Activated CD4-positive, alpha-beta T cell treated with anti-CD3 and anti-CD28 coated beads for 4 hours (primary cell): ENCODE measurements around the gene KRT20.
"Not testable (repeated sequence)": the region's sequence is repeated elsewhere in the genome, so short reads cannot be mapped to it uniquely, and the experiment has no call there.

Experiments
- DNase-seq, 2 donors: peaks; one replicate each; pipeline ENCODE4 v3.0.0-alpha.2; 2020

Gene KRT20

DNA sequence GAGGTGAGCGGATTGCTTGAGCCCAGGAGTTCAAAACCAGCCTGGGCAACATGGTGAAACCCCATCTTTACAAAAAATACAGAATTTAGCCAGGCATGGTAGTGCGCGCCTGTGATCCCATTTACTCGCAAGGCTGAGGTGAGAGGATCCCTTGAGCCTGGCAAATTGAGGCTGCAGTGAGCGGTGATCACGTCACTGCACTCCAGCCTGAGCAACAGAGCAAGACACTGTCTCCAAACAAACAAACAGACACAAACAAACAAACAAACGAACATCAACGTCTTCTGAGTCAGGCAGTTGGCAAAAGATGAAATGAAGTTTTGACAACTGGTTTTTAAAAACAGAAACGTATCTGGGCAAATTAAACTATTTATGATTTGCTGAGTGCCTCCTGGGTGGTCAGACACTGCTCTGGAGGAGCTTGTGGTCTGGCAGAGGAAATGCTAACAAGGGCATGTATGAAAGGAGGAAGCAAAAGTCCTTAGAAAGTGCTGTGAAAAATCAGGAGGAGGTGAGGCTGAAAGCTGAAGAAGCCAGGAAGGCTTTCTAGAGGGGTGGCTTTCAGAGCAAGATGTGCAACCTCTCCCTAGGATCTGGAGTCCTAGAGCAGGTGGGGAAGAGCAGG, 10.2 kb upstream of the KRT20 start:
- DNase-seq = no peak

DNA sequence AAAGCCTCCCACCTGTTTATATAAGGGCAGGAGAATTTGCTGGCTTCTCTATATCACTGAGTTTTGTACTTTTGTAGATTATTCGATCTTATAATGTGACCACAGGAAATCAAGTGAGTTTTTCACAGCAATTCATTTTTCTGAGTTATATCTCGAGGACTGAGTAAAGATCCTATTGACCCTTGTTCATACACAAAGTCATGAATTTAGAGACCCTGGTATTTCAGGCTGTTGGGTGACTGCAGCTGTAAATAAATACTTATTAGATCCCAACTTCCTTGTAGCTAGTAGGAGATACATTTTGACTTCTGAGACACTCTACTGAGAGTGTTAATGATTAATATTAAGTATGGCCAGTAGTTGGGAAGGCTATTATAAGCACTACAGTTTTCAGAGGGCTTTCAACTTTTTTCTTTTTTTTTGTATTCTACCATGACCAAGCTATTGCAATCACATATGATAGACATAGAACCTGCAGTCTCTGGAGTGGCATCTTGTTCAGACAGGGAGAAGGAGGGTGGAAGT, 3.2 kb upstream of the KRT20 start:
- no peak for DNase-seq

GRCh38 chr17:40886090-40886489, 1.0 kb upstream of the KRT20 start:
- no peak for DNase-seq

- DNase-seq = no peak
These were observed 1.3 kb downstream of the KRT20 start for GRCh38 chr17:40883626-40884334.

GRCh38 chr17:40883031-40883430, 2.0 kb downstream of the KRT20 start:
- no peak for DNase-seq

GRCh38 chr17:40879026-40879425, 6.0 kb downstream of the KRT20 start:
- no peak for DNase-seq

DNA sequence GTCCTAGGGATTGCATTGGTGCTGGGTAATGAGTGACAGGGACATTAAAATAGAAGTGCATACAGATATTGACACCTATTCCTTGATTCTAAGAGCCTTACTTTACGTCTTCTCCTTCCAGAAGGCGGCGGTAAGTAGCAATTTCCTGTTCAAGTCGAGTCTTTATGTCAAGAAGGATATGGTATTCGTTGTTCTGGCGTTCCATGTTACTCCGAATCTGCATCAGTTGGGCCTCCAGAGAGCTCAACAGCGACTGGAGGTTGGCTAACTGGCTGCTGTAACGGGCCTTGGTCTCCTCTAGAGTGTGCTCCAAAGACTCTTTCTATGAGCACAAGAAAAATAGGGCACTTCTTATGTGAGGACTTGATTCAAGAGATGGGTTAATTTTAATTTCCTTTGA, 7.0 kb downstream of the KRT20 start:
- no peak for DNase-seq

DNA sequence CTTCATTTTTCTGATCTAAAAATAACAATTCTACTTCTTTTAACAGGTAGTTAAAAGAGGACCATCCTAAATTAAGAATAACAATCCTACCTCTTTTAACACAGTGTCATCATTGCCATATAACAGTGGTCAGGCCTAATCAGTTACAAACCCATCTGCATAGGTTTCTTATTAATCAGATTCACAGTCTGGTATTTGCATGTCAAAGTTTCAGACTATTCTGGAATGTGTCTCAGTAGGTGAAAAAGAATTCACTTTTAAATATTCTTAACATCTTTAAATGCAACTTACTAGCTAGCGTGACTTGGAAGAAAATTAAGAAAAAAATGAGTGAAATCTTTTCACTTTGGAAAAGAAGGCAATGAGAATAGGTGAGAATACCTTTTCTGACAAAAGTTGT, 11.2 kb downstream of the KRT20 start:
- no peak for DNase-seq

DNA sequence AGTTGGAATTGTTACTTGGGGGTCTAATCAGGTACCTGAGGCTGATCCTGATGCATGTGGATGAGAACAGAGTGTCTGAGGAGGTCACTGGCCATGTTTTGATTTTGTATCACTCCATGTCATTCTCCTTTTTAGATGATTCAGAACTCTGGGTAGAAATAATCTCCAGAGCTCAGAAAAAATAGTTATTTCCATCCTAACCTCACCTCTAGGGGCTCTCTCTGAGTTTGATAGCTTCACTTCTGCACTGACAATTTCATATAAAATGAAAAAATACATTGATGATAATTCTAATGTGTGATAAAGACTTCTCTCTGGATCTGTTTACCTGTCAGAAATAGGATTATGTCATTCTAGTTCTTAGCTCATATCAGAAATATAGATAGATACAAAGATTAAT, 11.8 kb downstream of the KRT20 start:
- DNase-seq = no peak

- DNase-seq = no peak
These were observed 12.6 kb downstream of the KRT20 start for GRCh38 chr17:40872416-40872815.

- no peak for DNase-seq
These were observed 13.7 kb downstream of the KRT20 start for GRCh38 chr17:40871316-40871715.

DNA sequence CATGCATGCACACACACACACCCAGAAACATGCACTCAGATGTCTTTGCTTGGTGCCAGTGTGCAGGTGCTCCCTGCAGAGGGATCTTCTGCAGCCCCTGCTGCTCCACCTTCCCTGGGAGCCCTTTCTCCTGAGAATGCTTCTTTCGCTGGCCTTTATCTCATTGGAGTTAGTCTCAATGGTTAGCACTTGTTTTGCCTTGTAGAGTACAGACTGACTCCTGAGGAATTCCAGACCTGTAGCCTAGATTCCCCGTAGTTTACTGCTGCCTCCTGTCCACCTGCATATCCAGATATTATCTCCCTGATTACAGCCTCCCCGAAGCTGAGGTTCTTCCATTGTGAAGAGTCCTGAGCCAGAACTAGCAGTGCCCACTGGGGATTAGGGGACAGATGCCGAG, 14.9 kb downstream of the KRT20 start:
- DNase-seq = no peak

GRCh38 chr17:40866838-40867237, 18.2 kb downstream of the KRT20 start, which contains the start of gene KRT12:
Gene KRT12, minus strand, starts transcription at chr17:40867223. Its CDS starts 37 bp downstream, at chr17:40867186.
- no peak for DNase-seq

- no peak for DNase-seq
These were observed 20.2 kb downstream of the KRT20 start for GRCh38 chr17:40864661-40865390.

DNA sequence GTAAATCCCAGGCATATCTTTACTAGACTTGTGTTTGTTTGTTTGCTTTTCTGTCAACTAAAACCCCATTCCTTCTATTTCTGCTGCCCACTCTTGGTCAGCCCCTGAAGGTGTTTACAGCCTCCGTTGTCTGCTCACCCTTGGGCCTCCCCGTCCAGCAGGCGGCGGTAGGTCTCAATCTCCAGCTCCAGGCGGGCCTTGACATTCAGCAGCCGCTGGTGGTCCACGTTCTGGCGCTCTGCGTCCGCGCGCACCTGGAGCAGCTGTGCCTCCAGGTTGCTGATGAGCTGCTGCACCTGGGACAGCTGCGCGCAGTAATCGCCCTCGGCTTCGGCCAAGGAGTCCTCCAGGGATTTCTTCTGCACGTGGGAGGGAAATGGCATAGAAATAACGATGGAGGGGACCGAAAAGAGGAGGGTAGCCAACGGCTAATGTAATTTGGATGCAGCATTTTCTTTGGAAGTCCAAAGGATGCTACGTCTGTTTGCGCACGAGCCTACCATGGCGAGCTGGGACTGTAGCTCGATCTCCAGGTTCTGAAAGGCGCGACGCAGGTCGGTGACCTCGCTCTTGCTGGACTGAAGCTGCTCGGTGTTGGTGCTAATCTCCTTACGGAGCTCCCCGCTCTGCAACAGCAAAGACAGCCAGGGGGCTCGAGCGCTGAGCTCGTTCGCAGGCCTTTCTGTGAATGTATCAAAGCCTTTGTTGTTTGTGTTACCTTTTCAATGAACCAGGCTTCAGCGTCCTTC, 21.9 kb downstream of the KRT20 start:
- no peak for DNase-seq

DNA sequence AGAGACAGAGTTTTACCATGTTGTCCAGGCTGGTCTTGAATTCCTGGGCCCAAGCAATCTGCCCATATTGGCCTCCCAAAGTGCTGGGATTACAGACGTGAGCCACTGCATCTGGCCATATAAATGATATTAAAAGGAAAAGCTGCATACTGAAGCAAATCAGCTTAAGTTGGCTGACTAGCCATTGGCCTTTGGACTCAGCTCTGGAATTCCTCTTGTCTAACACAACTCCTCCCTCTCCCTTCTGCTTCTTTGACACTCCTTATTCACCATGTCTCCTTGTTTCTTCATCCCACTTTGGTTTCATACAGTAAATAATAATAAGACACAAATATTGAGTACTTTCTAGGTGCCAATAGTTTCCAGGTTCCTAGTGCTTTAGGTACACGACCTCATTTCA, 25.5 kb downstream of the KRT20 start:
- DNase-seq = no peak

GRCh38 chr17:40858667-40859066, 26.4 kb downstream of the KRT20 start:
- not testable (repeated sequence) for DNase-seq

DNA sequence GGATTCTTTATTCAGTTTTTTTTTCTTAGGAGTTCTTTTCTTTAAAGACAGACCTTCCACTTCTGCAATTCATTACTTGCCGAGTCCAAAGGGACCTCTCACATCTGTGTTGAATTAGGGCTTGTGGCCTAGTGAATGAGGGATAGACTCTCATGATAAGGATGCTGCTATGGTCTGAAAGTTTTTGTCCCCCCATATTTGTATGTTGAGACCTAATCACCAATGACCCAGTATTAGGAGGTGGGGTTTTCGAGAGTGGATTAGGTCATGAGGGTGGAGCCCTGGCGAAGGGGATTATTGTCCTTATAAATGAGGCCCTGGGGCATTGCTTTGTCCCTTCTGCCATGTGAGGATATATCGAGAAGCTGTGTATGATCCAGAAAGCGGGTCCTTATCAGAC, 27.5 kb downstream of the KRT20 start:
- DNase-seq = no peak

DNA sequence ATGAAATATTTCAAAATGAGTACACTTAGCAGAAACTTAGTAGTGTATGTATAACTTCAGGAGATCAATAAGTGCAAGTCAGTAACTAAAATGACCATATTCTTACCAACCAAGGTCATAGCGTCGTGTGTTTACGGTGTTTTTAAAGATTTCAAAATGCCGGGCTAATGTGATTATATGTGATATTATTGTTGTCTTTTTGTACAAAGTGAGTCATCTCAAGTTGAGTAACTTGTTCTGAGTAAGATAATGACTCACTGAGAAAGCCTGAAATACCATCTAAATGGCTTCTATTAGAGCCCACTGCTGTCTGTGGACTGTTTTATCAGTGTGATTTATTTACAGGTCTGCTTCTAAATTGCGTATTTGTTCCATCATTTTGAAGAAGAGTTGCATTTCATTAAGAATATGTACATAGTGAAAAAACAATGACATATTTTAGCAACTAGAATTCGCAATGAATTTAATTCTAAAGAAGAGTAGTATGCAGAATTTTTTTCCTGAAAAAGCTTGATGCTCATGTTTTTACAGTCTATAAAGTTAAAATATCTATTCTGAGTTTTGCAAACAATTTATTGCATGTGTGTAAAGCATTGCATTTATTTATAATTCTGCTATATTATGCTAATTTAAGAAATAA, 30.7 kb downstream of the KRT20 start:
- DNase-seq = no peak

- no peak for DNase-seq
These were observed 32.7 kb downstream of the KRT20 start for GRCh38 chr17:40852364-40852763.

DNA sequence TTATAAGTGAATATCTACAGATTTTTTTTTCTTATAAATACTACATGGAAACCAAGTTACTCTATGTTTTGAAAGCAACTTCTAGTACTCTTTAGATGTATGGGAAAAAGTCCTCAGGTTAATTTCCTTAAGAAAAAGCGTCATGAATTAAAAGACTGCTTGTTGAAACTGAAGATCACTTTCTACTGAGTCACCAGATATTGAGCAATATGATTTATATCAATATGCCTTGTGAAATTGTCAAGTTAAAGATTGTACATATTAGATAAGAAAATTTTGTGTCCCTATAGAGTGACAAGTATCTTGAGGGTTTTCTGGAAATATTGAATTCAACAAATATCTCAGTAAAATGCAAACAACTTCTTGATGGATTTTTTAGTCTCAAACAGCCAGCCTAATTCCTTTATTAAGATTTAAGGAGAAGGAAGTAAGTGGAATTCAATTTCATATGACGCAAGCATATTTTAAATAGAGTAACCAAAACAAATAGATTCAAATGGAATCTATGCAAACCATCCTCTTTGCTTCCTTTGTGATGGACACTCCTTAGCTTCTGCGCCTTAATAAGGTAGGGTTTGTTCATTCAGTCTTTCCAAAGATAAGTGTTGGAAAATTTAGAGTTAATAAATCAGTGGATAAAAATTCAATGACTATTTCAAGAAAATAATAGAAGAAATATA, 34.6 kb downstream of the KRT20 start:
- no peak for DNase-seq

DNA sequence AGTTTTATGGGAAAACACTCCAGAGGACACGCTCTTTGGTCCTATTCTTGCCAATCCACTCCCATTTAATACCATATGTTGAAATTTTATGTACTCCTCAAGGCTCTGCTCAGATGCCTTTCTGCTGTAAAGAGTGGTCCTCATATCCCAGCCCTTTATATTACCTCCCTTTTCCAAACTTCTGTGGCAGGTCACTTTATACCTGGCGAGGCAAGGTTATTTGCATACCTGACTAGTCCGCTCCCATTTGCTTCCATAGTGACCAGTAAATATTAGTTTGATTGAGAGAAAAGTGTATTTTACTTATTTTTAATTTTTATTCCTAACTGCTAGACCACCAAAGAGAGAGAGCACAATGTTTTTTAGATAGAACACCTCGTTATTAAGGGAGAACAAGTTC, 35.3 kb downstream of the KRT20 start:
- DNase-seq = no peak
